K562 (cell line): ENCODE results near the gene CCDC124. TPM values are rescaled to one million over a fixed set of nuclear protein-coding genes. Genes with fewer than 3 reads are reported as not detected.
A peak's percentile ranks its signal among the peaks of the same experiment; 100 is the strongest.

ENCODE experiments used
- CBX3 ChIP-seq, 2 experiments: IDR thresholded peaks; 1 replicate in 1 of 2; 2 replicates in 1 of 2; pipeline ENCODE4 v1.6.1; 2012; ENCODE audit warnings: inconsistent platforms in 2 of 2, low read length in 2 of 2, borderline replicate concordance in 1 of 2, control low read depth in 1 of 2
- LCOR ChIP-seq: sonication (generic); formaldehyde crosslinking; IDR thresholded peaks from 2 replicates; pipeline ENCODE4 v1.8.0; 2022; ENCODE audit warnings: mild to moderate bottlenecking, missing genetic modification reagents
- MEIS2 ChIP-seq: fragments of 450-650 bp; IDR thresholded peaks from 2 replicates; pipeline ENCODE4 v1.6.1; 2014; ENCODE audit warnings: mild to moderate bottlenecking; ENCODE audit not compliant: partially characterized antibody
- NCOA6 ChIP-seq: fragments of 450-650 bp; IDR thresholded peaks from 2 replicates; pipeline ENCODE4 v1.6.1; 2017; ENCODE audit warnings: mild to moderate bottlenecking
- PHF20 ChIP-seq: fragments of 450-650 bp; IDR thresholded peaks from 2 replicates; pipeline ENCODE4 v1.6.1; 2018; ENCODE audit not compliant: partially characterized antibody
- PURB ChIP-seq: sonication (generic); formaldehyde crosslinking; IDR thresholded peaks from 2 replicates; pipeline ENCODE4 v1.9.0; 2021; ENCODE audit warnings: low read depth, mild to moderate bottlenecking, missing genetic modification reagents
- RNF2 ChIP-seq: sonication (generic); IDR thresholded peaks from 2 replicates; pipeline ENCODE4 v1.6.1; 2016
- SPI1 ChIP-seq: IDR thresholded peaks from 2 replicates; pipeline ENCODE4 v1.6.1; 2011; ENCODE audit warnings: low read depth, low read length, control low read depth, borderline replicate concordance
- SUPT5H ChIP-seq: fragments of 450-650 bp; IDR thresholded peaks from 2 replicates; pipeline ENCODE4 v1.6.1; 2016
- TCF7 ChIP-seq: sonication (generic); IDR thresholded peaks from 2 replicates; pipeline ENCODE4 v1.6.1; 2016; ENCODE audit warnings: antibody characterized with exemption, borderline replicate concordance
- TEAD1 ChIP-seq, 2 experiments: fragments of 450-650 bp in 1 of 2; sonication (generic) in 1 of 2; formaldehyde crosslinking; IDR thresholded peaks; 2 replicates each; pipeline versions ENCODE4 v1.4.0 to v1.8.0; 2020 to 2022; ENCODE audit warnings: mild to moderate bottlenecking in 2 of 2, missing genetic modification reagents in 1 of 2
- ZNF146 ChIP-seq: IDR thresholded peaks from one replicate; pipeline ENCODE4 v1.6.1; 2018; ENCODE audit warnings: missing compliant biosample characterization; ENCODE audit not compliant: unreplicated experiment
- ZNF444 ChIP-seq: fragments of 250-450 bp; sonication (Bioruptor Pico); IDR thresholded peaks from 2 replicates; pipeline ENCODE4 v1.4.0; 2020; ENCODE audit warnings: mild to moderate bottlenecking, moderate library complexity
- ZNF586 ChIP-seq: fragments of 450-650 bp; formaldehyde crosslinking; conservative IDR thresholded peaks from 2 replicates; pipeline ENCODE4 v1.4.0; 2020; ENCODE audit warnings: mild to moderate bottlenecking, moderate library complexity
- ZNF644 ChIP-seq: fragments of 200-800 bp; sonication (Bioruptor generic); IDR thresholded peaks from 2 replicates; pipeline ENCODE4 v1.6.1; 2016; ENCODE audit warnings: low read depth, missing genetic modification characterization, missing compliant biosample characterization
- polyA plus RNA-seq, 8 experiments: library from polyadenylated mRNA; depleted of rRNA in 4 of 8; stranded (reverse) in 5 of 8; unstranded in 3 of 8; fragments of >200 nt; fragmentation: Nextera tagmentation in 2 of 8; fragmentation: Illumina TruSeq in 1 of 8; extraction: Ambion mirVana in 2 of 8; extraction: Trizol in 1 of 8; gene quantifications; 2 replicates each; pipeline versions ENCODE4 v1.2.1 to v1.2.3, GENCODE V29; 2011 to 2014; ENCODE audit warnings: inconsistent platforms in 1 of 8, missing spikeins in 1 of 8
- total RNA-seq, 7 experiments: library from RNA; depleted of rRNA in 6 of 7; stranded (reverse); fragments of >200 nt in 6 of 7; fragmentation: Illumina TruSeq in 2 of 7; extraction: Trizol in 2 of 7; gene quantifications; 2 replicates each; pipeline versions ENCODE4 v1.2.1 to v1.2.3, GENCODE V29; 2011 to 2021; ENCODE audit warnings: low replicate concordance in 1 of 7
- TF ChIP-seq, protein P1 (sequence below): fragments of 450-650 bp; conservative IDR thresholded peaks from 2 replicates; pipeline ENCODE4 v1.6.1; 2016; ENCODE audit warnings: missing genetic modification characterization, low read depth, mild to moderate bottlenecking, missing compliant biosample characterization, moderate library complexity
- TF ChIP-seq, protein P2 (sequence below): fragments of 450-650 bp; IDR thresholded peaks from 2 replicates; pipeline ENCODE4 v1.7.0; 2016; ENCODE audit warnings: borderline replicate concordance
- TF ChIP-seq, protein P3 (sequence below): sonication (generic); formaldehyde crosslinking; IDR thresholded peaks from 2 replicates; pipeline ENCODE4 v1.8.1; 2023; ENCODE audit warnings: missing genetic modification reagents, mild to moderate bottlenecking, borderline replicate concordance

CCDC124 gene
- total and polyA plus RNA-seq, 9 of the 15 experiments (the other 6 are each of a cell fraction or from before 2014, with no cell fraction given) = 5.8 to 234 (median 40.1) TPM

DNA sequence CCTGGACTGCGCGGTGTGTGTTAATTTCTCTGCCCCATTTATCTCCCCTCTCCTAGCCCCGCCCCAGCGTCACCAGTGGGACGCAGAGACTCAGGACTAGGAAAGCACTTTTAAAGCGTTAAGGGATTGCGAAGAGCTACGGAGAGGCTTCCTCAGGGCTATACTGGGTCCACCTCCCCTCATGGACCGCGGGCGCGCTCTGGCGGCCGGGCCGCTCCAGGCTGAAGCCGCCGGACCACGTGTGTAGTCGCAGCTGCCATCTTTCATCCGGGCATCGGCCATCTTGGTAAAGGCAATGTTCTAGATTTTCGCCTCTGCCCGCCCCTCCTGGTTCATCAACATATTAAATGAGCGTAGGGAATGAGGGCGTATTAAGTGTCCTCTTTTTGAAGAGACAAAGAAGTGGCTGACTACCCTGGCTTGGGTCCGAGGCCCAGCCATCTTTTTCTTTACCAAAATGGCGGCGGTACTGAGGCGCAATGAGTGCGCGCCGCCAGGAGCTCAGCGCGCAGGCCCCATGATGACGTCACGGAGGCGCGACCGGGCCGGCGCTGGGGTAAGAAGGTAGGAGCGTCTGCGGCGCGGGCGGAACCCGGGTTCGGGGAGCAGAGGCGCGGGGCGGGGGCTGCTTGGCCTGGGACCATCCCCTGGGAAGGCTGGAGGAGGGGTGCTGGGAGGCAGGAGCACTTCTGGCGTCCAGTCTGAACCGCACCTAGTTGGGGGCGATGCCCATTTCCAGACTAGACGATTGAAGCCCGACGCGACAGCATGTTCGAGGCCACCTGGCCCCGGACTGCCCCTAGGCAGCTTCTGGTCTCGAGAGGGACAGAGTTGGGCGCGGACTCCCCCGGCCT, at the start of gene CCDC124 (continued):
- TF ChIP-seq ZNF586 = 0 out of 2 replicates have a peak, but pooled peaks have one; percentile 34
- TF ChIP-seq, protein P1, sequence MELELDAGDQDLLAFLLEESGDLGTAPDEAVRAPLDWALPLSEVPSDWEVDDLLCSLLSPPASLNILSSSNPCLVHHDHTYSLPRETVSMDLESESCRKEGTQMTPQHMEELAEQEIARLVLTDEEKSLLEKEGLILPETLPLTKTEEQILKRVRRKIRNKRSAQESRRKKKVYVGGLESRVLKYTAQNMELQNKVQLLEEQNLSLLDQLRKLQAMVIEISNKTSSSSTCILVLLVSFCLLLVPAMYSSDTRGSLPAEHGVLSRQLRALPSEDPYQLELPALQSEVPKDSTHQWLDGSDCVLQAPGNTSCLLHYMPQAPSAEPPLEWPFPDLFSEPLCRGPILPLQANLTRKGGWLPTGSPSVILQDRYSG (tag) = peak; percentile 99
- TF ChIP-seq ZNF444 (CRISPR knock-in tag) = 0 out of 2 replicates have a peak, but pooled peaks have one; percentile 23
- TF ChIP-seq PHF20 = peak; percentile 89
- no peak for TF ChIP-seq RNF2
- peak; percentile 86 for TF ChIP-seq SUPT5H
- TF ChIP-seq, protein P2, sequence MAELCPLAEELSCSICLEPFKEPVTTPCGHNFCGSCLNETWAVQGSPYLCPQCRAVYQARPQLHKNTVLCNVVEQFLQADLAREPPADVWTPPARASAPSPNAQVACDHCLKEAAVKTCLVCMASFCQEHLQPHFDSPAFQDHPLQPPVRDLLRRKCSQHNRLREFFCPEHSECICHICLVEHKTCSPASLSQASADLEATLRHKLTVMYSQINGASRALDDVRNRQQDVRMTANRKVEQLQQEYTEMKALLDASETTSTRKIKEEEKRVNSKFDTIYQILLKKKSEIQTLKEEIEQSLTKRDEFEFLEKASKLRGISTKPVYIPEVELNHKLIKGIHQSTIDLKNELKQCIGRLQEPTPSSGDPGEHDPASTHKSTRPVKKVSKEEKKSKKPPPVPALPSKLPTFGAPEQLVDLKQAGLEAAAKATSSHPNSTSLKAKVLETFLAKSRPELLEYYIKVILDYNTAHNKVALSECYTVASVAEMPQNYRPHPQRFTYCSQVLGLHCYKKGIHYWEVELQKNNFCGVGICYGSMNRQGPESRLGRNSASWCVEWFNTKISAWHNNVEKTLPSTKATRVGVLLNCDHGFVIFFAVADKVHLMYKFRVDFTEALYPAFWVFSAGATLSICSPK = no peak
- TF ChIP-seq, protein P3, sequence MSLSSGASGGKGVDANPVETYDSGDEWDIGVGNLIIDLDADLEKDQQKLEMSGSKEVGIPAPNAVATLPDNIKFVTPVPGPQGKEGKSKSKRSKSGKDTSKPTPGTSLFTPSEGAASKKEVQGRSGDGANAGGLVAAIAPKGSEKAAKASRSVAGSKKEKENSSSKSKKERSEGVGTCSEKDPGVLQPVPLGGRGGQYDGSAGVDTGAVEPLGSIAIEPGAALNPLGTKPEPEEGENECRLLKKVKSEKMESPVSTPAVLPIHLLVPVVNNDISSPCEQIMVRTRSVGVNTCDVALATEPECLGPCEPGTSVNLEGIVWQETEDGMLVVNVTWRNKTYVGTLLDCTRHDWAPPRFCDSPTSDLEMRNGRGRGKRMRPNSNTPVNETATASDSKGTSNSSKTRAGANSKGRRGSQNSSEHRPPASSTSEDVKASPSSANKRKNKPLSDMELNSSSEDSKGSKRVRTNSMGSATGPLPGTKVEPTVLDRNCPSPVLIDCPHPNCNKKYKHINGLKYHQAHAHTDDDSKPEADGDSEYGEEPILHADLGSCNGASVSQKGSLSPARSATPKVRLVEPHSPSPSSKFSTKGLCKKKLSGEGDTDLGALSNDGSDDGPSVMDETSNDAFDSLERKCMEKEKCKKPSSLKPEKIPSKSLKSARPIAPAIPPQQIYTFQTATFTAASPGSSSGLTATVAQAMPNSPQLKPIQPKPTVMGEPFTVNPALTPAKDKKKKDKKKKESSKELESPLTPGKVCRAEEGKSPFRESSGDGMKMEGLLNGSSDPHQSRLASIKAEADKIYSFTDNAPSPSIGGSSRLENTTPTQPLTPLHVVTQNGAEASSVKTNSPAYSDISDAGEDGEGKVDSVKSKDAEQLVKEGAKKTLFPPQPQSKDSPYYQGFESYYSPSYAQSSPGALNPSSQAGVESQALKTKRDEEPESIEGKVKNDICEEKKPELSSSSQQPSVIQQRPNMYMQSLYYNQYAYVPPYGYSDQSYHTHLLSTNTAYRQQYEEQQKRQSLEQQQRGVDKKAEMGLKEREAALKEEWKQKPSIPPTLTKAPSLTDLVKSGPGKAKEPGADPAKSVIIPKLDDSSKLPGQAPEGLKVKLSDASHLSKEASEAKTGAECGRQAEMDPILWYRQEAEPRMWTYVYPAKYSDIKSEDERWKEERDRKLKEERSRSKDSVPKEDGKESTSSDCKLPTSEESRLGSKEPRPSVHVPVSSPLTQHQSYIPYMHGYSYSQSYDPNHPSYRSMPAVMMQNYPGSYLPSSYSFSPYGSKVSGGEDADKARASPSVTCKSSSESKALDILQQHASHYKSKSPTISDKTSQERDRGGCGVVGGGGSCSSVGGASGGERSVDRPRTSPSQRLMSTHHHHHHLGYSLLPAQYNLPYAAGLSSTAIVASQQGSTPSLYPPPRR (CRISPR knock-in tag) = no peak
- no peak for TF ChIP-seq TCF7
- TF ChIP-seq SPI1 = 0 out of 2 replicates have a peak, but pooled peaks have one; percentile 10
- 0 out of 2 replicates have a peak, but pooled peaks have one; percentile 46 for TF ChIP-seq LCOR (CRISPR knock-in tag)
- TF ChIP-seq ZNF644 (tag) = peak; percentile 100
- TF ChIP-seq TEAD1 (CRISPR knock-in tag; IDR thresholded peaks at IDR 0.05) = peak in 1 of 2 experiments; percentile 93; a peak in 2 of 4 replicates
- TF ChIP-seq PURB = no peak
- no peak for TF ChIP-seq NCOA6
- peak; percentile 26 for TF ChIP-seq MEIS2
- no peak for TF ChIP-seq ZNF146 (CRISPR knock-in tag)
- peak in 1 of 2 experiments; percentile 61; a peak in 1 of 3 replicates for TF ChIP-seq CBX3 (IDR thresholded peaks at IDR 0.05; ENCODE audit: borderline replicate concordance in 1 of 2, low read length in 2 of 2)
